Liver (tissue), 9 donors: ENCODE data around the gene TLE3. TPM values are rescaled to one million over a fixed set of nuclear protein-coding genes. Genes with fewer than 3 reads are reported as not detected.

Experiments
- DNase-seq: peaks from one replicate; pipeline ENCODE4 v3.0.0-alpha.2; 2017; ENCODE audit warnings: low spot score
- H3K27ac ChIP-seq, 2 donors: one replicate each; pipeline ENCODE4 v1.7.0; 2013; ENCODE audit warnings: inconsistent platforms in 2 of 2, low read length in 2 of 2, control low read depth in 1 of 2, low read depth in 1 of 2, mild to moderate bottlenecking in 1 of 2
- H3K27me3 ChIP-seq, 4 donors: one replicate each; pipeline versions ENCODE4 v1.6.1 to v1.7.0; 2013; ENCODE audit warnings: low read length in 3 of 4, inconsistent platforms in 1 of 4, mild to moderate bottlenecking in 1 of 4, moderate library complexity in 1 of 4; ENCODE audit not compliant: control insufficient read depth in 4 of 4, insufficient read depth in 4 of 4
- H3K36me3 ChIP-seq, 4 donors: one replicate each; pipeline versions ENCODE4 v1.6.1 to v1.7.0; 2013; ENCODE audit warnings: low read length in 3 of 4, mild to moderate bottlenecking in 3 of 4, low read depth in 1 of 4, moderate library complexity in 1 of 4; ENCODE audit not compliant: control insufficient read depth in 4 of 4, insufficient read depth in 3 of 4
- H3K4me1 ChIP-seq, 4 donors: one replicate each; pipeline versions ENCODE4 v1.6.1 to v1.7.0; 2013; ENCODE audit warnings: low read length in 3 of 4, mild to moderate bottlenecking in 3 of 4, moderate library complexity in 1 of 4; ENCODE audit not compliant: control insufficient read depth in 4 of 4, insufficient read depth in 4 of 4
- H3K4me3 ChIP-seq, 3 donors: one replicate each; pipeline versions ENCODE4 v1.6.1 to v1.7.0; 2013; ENCODE audit warnings: low read length in 3 of 3, control low read depth in 1 of 3, low read depth in 1 of 3, mild to moderate bottlenecking in 1 of 3
- H3K9ac ChIP-seq, 2 donors: one replicate each; pipeline ENCODE4 v1.7.0; 2013; ENCODE audit warnings: low read length in 2 of 2, mild to moderate bottlenecking in 2 of 2, moderate library complexity in 2 of 2, control low read depth in 1 of 2, low read depth in 1 of 2
- H3K9me3 ChIP-seq, 4 donors: one replicate each; pipeline versions ENCODE4 v1.6.1 to v1.7.0; 2013; ENCODE audit warnings: low read length in 3 of 4; ENCODE audit not compliant: control insufficient read depth in 4 of 4
- ATF3 ChIP-seq: IDR thresholded peaks from 2 replicates; pipeline ENCODE4 v1.6.1; 2016; ENCODE audit warnings: antibody characterized with exemption
- EGR1 ChIP-seq, 2 donors: IDR thresholded peaks; 2 replicates each; pipeline ENCODE4 v1.6.1; 2016 to 2018; ENCODE audit warnings: antibody characterized with exemption in 2 of 2, low read depth in 2 of 2
- FOXA1 ChIP-seq: IDR thresholded peaks from 2 replicates; pipeline ENCODE4 v1.6.1; 2016; ENCODE audit warnings: antibody characterized with exemption
- HNF4A ChIP-seq, 2 donors: conservative IDR thresholded peaks; 2 replicates each; pipeline ENCODE4 v1.6.1; 2016; ENCODE audit warnings: antibody characterized with exemption in 2 of 2, mild to moderate bottlenecking in 2 of 2
- MAX ChIP-seq: IDR thresholded peaks from 2 replicates; pipeline ENCODE4 v1.6.1; 2016; ENCODE audit warnings: antibody characterized with exemption
- NR2F2 ChIP-seq: IDR thresholded peaks from 2 replicates; pipeline ENCODE4 v1.6.1; 2016; ENCODE audit warnings: antibody characterized with exemption
- RAD21 ChIP-seq, 2 donors: IDR thresholded peaks; 2 replicates each; pipeline ENCODE4 v1.6.1; 2016; ENCODE audit warnings: antibody characterized with exemption in 2 of 2, mild to moderate bottlenecking in 2 of 2
- REST ChIP-seq: IDR thresholded peaks from 2 replicates; pipeline ENCODE4 v1.6.1; 2016; ENCODE audit warnings: antibody characterized with exemption, mild to moderate bottlenecking
- RXRA ChIP-seq, 2 donors: IDR thresholded peaks; 2 replicates each; pipeline ENCODE4 v1.6.1; 2017 to 2018; ENCODE audit warnings: antibody characterized with exemption in 2 of 2, mild to moderate bottlenecking in 1 of 2
- SP1 ChIP-seq: IDR thresholded peaks from 2 replicates; pipeline ENCODE4 v1.6.1; 2018; ENCODE audit warnings: antibody characterized with exemption, mild to moderate bottlenecking
- TAF1 ChIP-seq: conservative IDR thresholded peaks from 2 replicates; pipeline ENCODE4 v1.6.1; 2016; ENCODE audit warnings: antibody characterized with exemption, mild to moderate bottlenecking
- YY1 ChIP-seq: IDR thresholded peaks from 2 replicates; pipeline ENCODE4 v1.6.1; 2016; ENCODE audit warnings: antibody characterized with exemption, mild to moderate bottlenecking
- ZBTB33 ChIP-seq: IDR thresholded peaks from 2 replicates; pipeline ENCODE4 v1.6.1; 2016; ENCODE audit warnings: antibody characterized with exemption
- WGBS: extraction: QIAGEN DNeasy Blood & Tissue Kit; methylation state at CpG from one replicate; pipeline ENCODE4 v1.1.7; 2013; 5-methylcytosine and 5-hydroxymethylcytosine counted together
- polyA plus RNA-seq, 2 donors: library from polyadenylated mRNA; stranded (reverse) in 1 of 2; unstranded in 1 of 2; fragments of 200-250 nt in 1 of 2; fragments of >200 nt in 1 of 2; fragmentation: Nextera tagmentation in 1 of 2; extraction: Ambion mirVana in 1 of 2; gene quantifications; one replicate each; pipeline versions ENCODE4 v1.2.1 to v1.2.3, GENCODE V29; 2013 to 2015
- total RNA-seq, 2 donors: library from RNA; depleted of rRNA; stranded (reverse); fragments of >200 nt; gene quantifications; one replicate each; pipeline ENCODE4 v1.2.3, GENCODE V29; 2014
- TF ChIP-seq, protein P1 (sequence below): fragments of 150-350 bp; IDR thresholded peaks from 2 replicates; pipeline ENCODE4 v1.5.1; 2017; ENCODE audit warnings: improper control_type of control experiment, low read depth, low read length; ENCODE audit not compliant: missing input control
- donor health status: healthy.
- donor health status: healthy.
- donor health status: healthy.
- donor health status: healthy.
- donor health status: healthy.

Gene TLE3
- total and polyA plus RNA-seq, 4 donors = 1.2 to 13.7 (median 8.5) TPM

DNA sequence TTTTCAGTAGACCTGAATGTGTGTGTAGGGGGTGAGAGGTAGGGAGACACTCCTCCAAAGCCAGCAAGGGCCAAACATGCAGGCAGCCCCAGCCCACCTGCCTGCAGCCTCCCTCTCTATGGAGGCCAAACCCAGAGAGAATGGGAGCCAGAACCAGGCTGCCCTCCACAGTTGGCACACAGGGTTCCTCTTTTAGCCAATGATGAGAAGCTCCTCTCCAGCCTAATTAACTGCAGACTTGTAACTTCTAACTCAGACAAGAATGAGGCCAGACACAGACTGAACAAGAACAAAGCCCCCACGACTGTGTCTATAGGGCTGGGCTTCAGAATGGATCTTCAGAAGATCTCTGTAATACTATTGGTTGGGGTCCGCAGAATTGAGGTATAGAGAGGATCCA, 12.3 kb upstream of the TLE3 start:
- H3K36me3 ChIP-seq = no peaks in the 10 kb centered on the region
- DNase-seq = no peak
- H3K27me3 ChIP-seq = no peaks in the 10 kb centered on the region
- TF ChIP-seq RAD21 (IDR thresholded peaks at IDR 0.05) = no peak
- TF ChIP-seq TAF1 = no peak
- WGBS = 96% methylated on average over 2 of the region's 2 CpGs
- no peak overlapping the region for H3K4me3 ChIP-seq
- H3K9ac ChIP-seq = no peak overlapping the region
- no peaks in the 10 kb centered on the region for H3K9me3 ChIP-seq
- H3K4me1 ChIP-seq = peaks cover 4 to 14% (median 9%) of the 10 kb centered on the region in 4 donors
- H3K27ac ChIP-seq = no peak overlapping the region

- H3K27me3 ChIP-seq = no peaks in the 10 kb centered on the region
- H3K36me3 ChIP-seq = no peaks in the 10 kb centered on the region
- DNase-seq = no peak
- 95% methylated on average over 3 of the region's 3 CpGs for WGBS
- no peak overlapping the region for H3K4me3 ChIP-seq
- H3K9ac ChIP-seq = no peak overlapping the region
- TF ChIP-seq SP1 (no peak), TAF1 (no peak), YY1 (no peak), FOXA1 (no peak), MAX (no peak), NR2F2 (no peak), RXRA (IDR thresholded peaks at IDR 0.05) (no peak), ATF3 (no peak), ZBTB33 (no peak), REST (no peak), HNF4A (conservative IDR thresholded peaks at IDR 0.05) (no peak), EGR1 (IDR thresholded peaks at IDR 0.05; ENCODE audit: low read depth in 2 of 2) (no peak), RAD21 (IDR thresholded peaks at IDR 0.05) (no peak)
- TF ChIP-seq, protein P1, sequence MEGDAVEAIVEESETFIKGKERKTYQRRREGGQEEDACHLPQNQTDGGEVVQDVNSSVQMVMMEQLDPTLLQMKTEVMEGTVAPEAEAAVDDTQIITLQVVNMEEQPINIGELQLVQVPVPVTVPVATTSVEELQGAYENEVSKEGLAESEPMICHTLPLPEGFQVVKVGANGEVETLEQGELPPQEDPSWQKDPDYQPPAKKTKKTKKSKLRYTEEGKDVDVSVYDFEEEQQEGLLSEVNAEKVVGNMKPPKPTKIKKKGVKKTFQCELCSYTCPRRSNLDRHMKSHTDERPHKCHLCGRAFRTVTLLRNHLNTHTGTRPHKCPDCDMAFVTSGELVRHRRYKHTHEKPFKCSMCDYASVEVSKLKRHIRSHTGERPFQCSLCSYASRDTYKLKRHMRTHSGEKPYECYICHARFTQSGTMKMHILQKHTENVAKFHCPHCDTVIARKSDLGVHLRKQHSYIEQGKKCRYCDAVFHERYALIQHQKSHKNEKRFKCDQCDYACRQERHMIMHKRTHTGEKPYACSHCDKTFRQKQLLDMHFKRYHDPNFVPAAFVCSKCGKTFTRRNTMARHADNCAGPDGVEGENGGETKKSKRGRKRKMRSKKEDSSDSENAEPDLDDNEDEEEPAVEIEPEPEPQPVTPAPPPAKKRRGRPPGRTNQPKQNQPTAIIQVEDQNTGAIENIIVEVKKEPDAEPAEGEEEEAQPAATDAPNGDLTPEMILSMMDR = no peak
- H3K9me3 ChIP-seq = no peaks in the 10 kb centered on the region
- peaks cover 4 to 19% (median 11%) of the 10 kb centered on the region in 4 donors for H3K4me1 ChIP-seq
- no peak overlapping the region for H3K27ac ChIP-seq
Observed at GRCh38 chr15:70109531-70109930, 11.8 kb upstream of the TLE3 start.
